ENCODE data around the gene YWHAH.

YWHAH gene

GRCh38 chr22:31912407-31912743 lies 32.0 kb upstream of the YWHAH start:
- peaks cover 5% of the 10 kb centered on the region for H3K4me1 Mint-ChIP-seq (ENCODE audit: low read depth)
- no peak overlapping the region for H3K27ac Mint-ChIP-seq
- no peaks in the 10 kb centered on the region for H3K27me3 Mint-ChIP-seq (ENCODE audit: low read depth)
- no peak overlapping the region for H3K4me3 Mint-ChIP-seq
- H3K36me3 Mint-ChIP-seq (ENCODE audit: low read depth) = peaks cover 3% of the 10 kb centered on the region
- no peaks in the 10 kb centered on the region for H3K9me3 Mint-ChIP-seq

- Mint-ChIP-seq H3K4me1 (ENCODE audit: low read depth) (peaks cover 9% of the 10 kb centered on the region), H3K27me3 (ENCODE audit: low read depth) (no peaks in the 10 kb centered on the region), H3K4me3 (no peak overlapping the region), H3K9me3 (no peaks in the 10 kb centered on the region), H3K36me3 (ENCODE audit: low read depth) (no peaks in the 10 kb centered on the region), H3K27ac (no peak overlapping the region)
These were observed 28.7 kb upstream of the YWHAH start for GRCh38 chr22:31915586-31915985.

- Mint-ChIP-seq H3K27me3 (ENCODE audit: low read depth) (no peaks in the 10 kb centered on the region), H3K27ac (no peak overlapping the region), H3K4me1 (ENCODE audit: low read depth) (peaks cover 9% of the 10 kb centered on the region), H3K4me3 (no peak overlapping the region), H3K36me3 (ENCODE audit: low read depth) (no peaks in the 10 kb centered on the region), H3K9me3 (no peaks in the 10 kb centered on the region)
These were observed 27.0 kb upstream of the YWHAH start for GRCh38 chr22:31917227-31917921.

- H3K4me1 Mint-ChIP-seq (ENCODE audit: low read depth) = peaks cover 18% of the 10 kb centered on the region
- H3K4me3 Mint-ChIP-seq = no peak overlapping the region
- H3K9me3 Mint-ChIP-seq = no peaks in the 10 kb centered on the region
- H3K27ac Mint-ChIP-seq = no peak overlapping the region
- H3K27me3 Mint-ChIP-seq (ENCODE audit: low read depth) = peaks cover 8% of the 10 kb centered on the region
- H3K36me3 Mint-ChIP-seq (ENCODE audit: low read depth) = no peaks in the 10 kb centered on the region
These were observed 24.6 kb upstream of the YWHAH start for GRCh38 chr22:31919730-31920129.

- H3K36me3 Mint-ChIP-seq (ENCODE audit: low read depth) = no peaks in the 10 kb centered on the region
- no peak overlapping the region for H3K4me3 Mint-ChIP-seq
- no peak overlapping the region for H3K27ac Mint-ChIP-seq
- H3K4me1 Mint-ChIP-seq (ENCODE audit: low read depth) = peaks cover 18% of the 10 kb centered on the region
- H3K27me3 Mint-ChIP-seq (ENCODE audit: low read depth) = peaks cover 13% of the 10 kb centered on the region
- no peaks in the 10 kb centered on the region for H3K9me3 Mint-ChIP-seq
These were observed 24.0 kb upstream of the YWHAH start for GRCh38 chr22:31920306-31920705.

- Mint-ChIP-seq H3K4me1 (ENCODE audit: low read depth) (peaks cover 18% of the 10 kb centered on the region), H3K4me3 (no peak overlapping the region), H3K36me3 (ENCODE audit: low read depth) (no peaks in the 10 kb centered on the region), H3K9me3 (no peaks in the 10 kb centered on the region), H3K27me3 (ENCODE audit: low read depth) (peaks cover 19% of the 10 kb centered on the region), H3K27ac (no peak overlapping the region)
These were observed 23.2 kb upstream of the YWHAH start for GRCh38 chr22:31921106-31921505.

- Mint-ChIP-seq H3K4me3 (no peak overlapping the region), H3K4me1 (ENCODE audit: low read depth) (peaks cover 11% of the 10 kb centered on the region), H3K27ac (no peak overlapping the region), H3K36me3 (ENCODE audit: low read depth) (no peaks in the 10 kb centered on the region), H3K9me3 (no peaks in the 10 kb centered on the region), H3K27me3 (ENCODE audit: low read depth) (peaks cover 19% of the 10 kb centered on the region)
These were observed 21.8 kb upstream of the YWHAH start for GRCh38 chr22:31922534-31922933.

GRCh38 chr22:31923136-31923535 lies 21.2 kb upstream of the YWHAH start:
- H3K27me3 Mint-ChIP-seq (ENCODE audit: low read depth) = peaks cover 22% of the 10 kb centered on the region
- no peaks in the 10 kb centered on the region for H3K9me3 Mint-ChIP-seq
- no peaks in the 10 kb centered on the region for H3K36me3 Mint-ChIP-seq (ENCODE audit: low read depth)
- H3K4me1 Mint-ChIP-seq (ENCODE audit: low read depth) = peaks cover 9% of the 10 kb centered on the region
- no peak overlapping the region for H3K27ac Mint-ChIP-seq
- H3K4me3 Mint-ChIP-seq = no peak overlapping the region

- peaks cover 23% of the 10 kb centered on the region for H3K27me3 Mint-ChIP-seq (ENCODE audit: low read depth)
- no peaks in the 10 kb centered on the region for H3K36me3 Mint-ChIP-seq (ENCODE audit: low read depth)
- H3K27ac Mint-ChIP-seq = no peak overlapping the region
- H3K4me1 Mint-ChIP-seq (ENCODE audit: low read depth) = peaks cover 9% of the 10 kb centered on the region
- H3K9me3 Mint-ChIP-seq = no peaks in the 10 kb centered on the region
- no peak overlapping the region for H3K4me3 Mint-ChIP-seq
These were observed 20.6 kb upstream of the YWHAH start for GRCh38 chr22:31923747-31924146.

GRCh38 chr22:31925056-31925455 lies 19.3 kb upstream of the YWHAH start:
- Mint-ChIP-seq H3K36me3 (ENCODE audit: low read depth) (no peaks in the 10 kb centered on the region), H3K9me3 (no peaks in the 10 kb centered on the region), H3K27me3 (ENCODE audit: low read depth) (peaks cover 23% of the 10 kb centered on the region), H3K27ac (no peak overlapping the region), H3K4me1 (ENCODE audit: low read depth) (peaks cover 9% of the 10 kb centered on the region), H3K4me3 (no peak overlapping the region)

- Mint-ChIP-seq H3K36me3 (ENCODE audit: low read depth) (no peaks in the 10 kb centered on the region), H3K27me3 (ENCODE audit: low read depth) (peaks cover 23% of the 10 kb centered on the region), H3K4me3 (no peak overlapping the region), H3K9me3 (no peaks in the 10 kb centered on the region), H3K27ac (no peak overlapping the region), H3K4me1 (ENCODE audit: low read depth) (peaks cover 9% of the 10 kb centered on the region)
These were observed 18.3 kb upstream of the YWHAH start for GRCh38 chr22:31926024-31926423.

GRCh38 chr22:31926969-31927368 lies 17.4 kb upstream of the YWHAH start:
- no peak overlapping the region for H3K4me3 Mint-ChIP-seq
- H3K9me3 Mint-ChIP-seq = no peaks in the 10 kb centered on the region
- H3K36me3 Mint-ChIP-seq (ENCODE audit: low read depth) = no peaks in the 10 kb centered on the region
- H3K27ac Mint-ChIP-seq = no peak overlapping the region
- H3K27me3 Mint-ChIP-seq (ENCODE audit: low read depth) = peaks cover 28% of the 10 kb centered on the region
- H3K4me1 Mint-ChIP-seq (ENCODE audit: low read depth) = peaks cover 9% of the 10 kb centered on the region

GRCh38 chr22:31927562-31927961 lies 16.8 kb upstream of the YWHAH start:
- Mint-ChIP-seq H3K4me3 (no peak overlapping the region), H3K27me3 (ENCODE audit: low read depth) (peaks cover 28% of the 10 kb centered on the region)

GRCh38 chr22:31929167-31929930 lies 15.0 kb upstream of the YWHAH start:
- no peaks in the 10 kb centered on the region for H3K36me3 Mint-ChIP-seq (ENCODE audit: low read depth)
- no peak overlapping the region for H3K4me3 Mint-ChIP-seq
- no peaks in the 10 kb centered on the region for H3K4me1 Mint-ChIP-seq (ENCODE audit: low read depth)
- H3K27me3 Mint-ChIP-seq (ENCODE audit: low read depth) = peaks cover 26% of the 10 kb centered on the region
- no peaks in the 10 kb centered on the region for H3K9me3 Mint-ChIP-seq
- H3K27ac Mint-ChIP-seq = no peak overlapping the region

More at GRCh38 chr22:31927562-31927961, 16.8 kb upstream of the YWHAH start:
- H3K4me1 Mint-ChIP-seq (ENCODE audit: low read depth) = peaks cover 7% of the 10 kb centered on the region
- H3K9me3 Mint-ChIP-seq = no peaks in the 10 kb centered on the region
- no peaks in the 10 kb centered on the region for H3K36me3 Mint-ChIP-seq (ENCODE audit: low read depth)
- no peak overlapping the region for H3K27ac Mint-ChIP-seq

GRCh38 chr22:31932863-31933262 lies 11.5 kb upstream of the YWHAH start:
- no peak overlapping the region for H3K4me3 Mint-ChIP-seq
- H3K4me1 Mint-ChIP-seq (ENCODE audit: low read depth) = no peaks in the 10 kb centered on the region
- H3K27me3 Mint-ChIP-seq (ENCODE audit: low read depth) = peaks cover 19% of the 10 kb centered on the region
- no peaks in the 10 kb centered on the region for H3K36me3 Mint-ChIP-seq (ENCODE audit: low read depth)
- no peaks in the 10 kb centered on the region for H3K9me3 Mint-ChIP-seq
- H3K27ac Mint-ChIP-seq = no peak overlapping the region
